BE2C (cell line): ENCODE results near the gene PDZD4.

Experiments used
- DNase-seq: peaks from one replicate; pipeline ENCODE4 v3.0.0-alpha.2; 2020
- H3K27me3 ChIP-seq: fragments of 250-450 bp; sonication (Bioruptor Pico); 2 replicates; pipeline ENCODE4 v1.5.1; 2020; ENCODE audit warnings: mild to moderate bottlenecking
- H3K36me3 ChIP-seq: fragments of 250-450 bp; sonication (Bioruptor Pico); 2 replicates; pipeline ENCODE4 v1.5.1; 2020; ENCODE audit warnings: mild to moderate bottlenecking
- H3K4me1 ChIP-seq: fragments of 250-450 bp; sonication (Bioruptor Pico); 2 replicates; pipeline ENCODE4 v1.5.1; 2020
- H3K4me3 ChIP-seq: 2 replicates; pipeline ENCODE4 v1.5.1; 2011; ENCODE audit warnings: low read depth, low read length
- H3K9me3 ChIP-seq: fragments of 250-450 bp; sonication (Bioruptor Pico); 2 replicates; pipeline ENCODE4 v1.5.1; 2020
- TF ChIP-seq, protein P1 (sequence below): IDR thresholded peaks from 2 replicates; pipeline ENCODE4 v1.5.1; 2012; ENCODE audit warnings: mild to moderate bottlenecking, low read depth, low read length

Gene PDZD4

DNA sequence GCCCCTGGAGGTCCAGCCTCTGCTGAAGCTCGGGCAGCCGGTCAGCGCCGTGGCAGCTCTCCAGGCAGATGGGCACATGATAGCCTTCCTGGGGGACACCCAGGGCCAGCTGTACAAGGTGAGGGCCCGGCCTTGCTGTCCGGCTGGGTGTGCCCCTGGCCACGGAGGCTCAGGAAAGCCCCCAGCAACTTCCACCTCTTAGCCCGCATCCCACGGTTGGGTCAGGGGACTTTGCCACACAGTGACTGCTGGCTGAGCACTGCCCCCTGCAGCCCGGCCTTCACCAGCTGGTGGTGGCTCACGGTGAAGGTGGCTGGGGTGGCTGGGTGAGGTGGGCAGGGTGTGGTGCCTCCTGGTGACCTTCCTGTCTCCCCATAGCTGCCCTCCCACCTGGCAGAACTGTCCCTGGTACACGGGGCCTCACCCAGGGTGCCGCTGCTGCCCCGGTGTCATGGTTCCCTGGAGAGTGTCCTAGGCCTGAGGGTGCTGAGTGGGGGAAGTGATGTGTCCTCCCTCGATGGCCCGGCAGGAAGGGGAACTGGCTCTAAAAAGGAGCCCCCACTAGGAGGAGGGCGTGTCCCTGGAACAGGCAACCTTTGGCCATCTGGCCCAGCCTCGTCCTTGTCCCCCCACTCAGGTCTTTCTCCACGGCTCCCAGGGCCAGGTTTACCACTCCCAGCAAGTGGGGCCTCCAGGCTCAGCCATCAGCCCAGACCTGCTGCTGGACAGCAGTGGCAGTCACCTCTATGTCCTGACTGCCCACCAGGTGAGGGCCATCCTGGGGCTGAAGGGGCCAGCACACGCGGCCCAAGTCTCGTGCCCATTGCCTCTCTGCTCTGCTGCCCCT, 61.8 kb downstream of the PDZD4 start:
- no peaks in the 10 kb centered on the region for H3K27me3 ChIP-seq
- TF ChIP-seq, protein P1, sequence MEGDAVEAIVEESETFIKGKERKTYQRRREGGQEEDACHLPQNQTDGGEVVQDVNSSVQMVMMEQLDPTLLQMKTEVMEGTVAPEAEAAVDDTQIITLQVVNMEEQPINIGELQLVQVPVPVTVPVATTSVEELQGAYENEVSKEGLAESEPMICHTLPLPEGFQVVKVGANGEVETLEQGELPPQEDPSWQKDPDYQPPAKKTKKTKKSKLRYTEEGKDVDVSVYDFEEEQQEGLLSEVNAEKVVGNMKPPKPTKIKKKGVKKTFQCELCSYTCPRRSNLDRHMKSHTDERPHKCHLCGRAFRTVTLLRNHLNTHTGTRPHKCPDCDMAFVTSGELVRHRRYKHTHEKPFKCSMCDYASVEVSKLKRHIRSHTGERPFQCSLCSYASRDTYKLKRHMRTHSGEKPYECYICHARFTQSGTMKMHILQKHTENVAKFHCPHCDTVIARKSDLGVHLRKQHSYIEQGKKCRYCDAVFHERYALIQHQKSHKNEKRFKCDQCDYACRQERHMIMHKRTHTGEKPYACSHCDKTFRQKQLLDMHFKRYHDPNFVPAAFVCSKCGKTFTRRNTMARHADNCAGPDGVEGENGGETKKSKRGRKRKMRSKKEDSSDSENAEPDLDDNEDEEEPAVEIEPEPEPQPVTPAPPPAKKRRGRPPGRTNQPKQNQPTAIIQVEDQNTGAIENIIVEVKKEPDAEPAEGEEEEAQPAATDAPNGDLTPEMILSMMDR = no peak
- no peaks in the 10 kb centered on the region for H3K9me3 ChIP-seq
- H3K4me1 ChIP-seq = peaks cover 14% of the 10 kb centered on the region
- no peaks in the 10 kb centered on the region for H3K36me3 ChIP-seq
- DNase-seq = peak; percentile 18
- H3K4me3 ChIP-seq = no peak overlapping the region

- Histone ChIP-seq H3K9me3 (no peaks in the 10 kb centered on the region), H3K36me3 (no peaks in the 10 kb centered on the region), H3K27me3 (no peaks in the 10 kb centered on the region), H3K4me3 (no peak overlapping the region), H3K4me1 (peaks cover 14% of the 10 kb centered on the region)
- no peak for DNase-seq
- TF ChIP-seq, protein P1 = no peak
Observed at GRCh38 chrX:153767674-153768055, 62.7 kb downstream of the PDZD4 start.

DNA sequence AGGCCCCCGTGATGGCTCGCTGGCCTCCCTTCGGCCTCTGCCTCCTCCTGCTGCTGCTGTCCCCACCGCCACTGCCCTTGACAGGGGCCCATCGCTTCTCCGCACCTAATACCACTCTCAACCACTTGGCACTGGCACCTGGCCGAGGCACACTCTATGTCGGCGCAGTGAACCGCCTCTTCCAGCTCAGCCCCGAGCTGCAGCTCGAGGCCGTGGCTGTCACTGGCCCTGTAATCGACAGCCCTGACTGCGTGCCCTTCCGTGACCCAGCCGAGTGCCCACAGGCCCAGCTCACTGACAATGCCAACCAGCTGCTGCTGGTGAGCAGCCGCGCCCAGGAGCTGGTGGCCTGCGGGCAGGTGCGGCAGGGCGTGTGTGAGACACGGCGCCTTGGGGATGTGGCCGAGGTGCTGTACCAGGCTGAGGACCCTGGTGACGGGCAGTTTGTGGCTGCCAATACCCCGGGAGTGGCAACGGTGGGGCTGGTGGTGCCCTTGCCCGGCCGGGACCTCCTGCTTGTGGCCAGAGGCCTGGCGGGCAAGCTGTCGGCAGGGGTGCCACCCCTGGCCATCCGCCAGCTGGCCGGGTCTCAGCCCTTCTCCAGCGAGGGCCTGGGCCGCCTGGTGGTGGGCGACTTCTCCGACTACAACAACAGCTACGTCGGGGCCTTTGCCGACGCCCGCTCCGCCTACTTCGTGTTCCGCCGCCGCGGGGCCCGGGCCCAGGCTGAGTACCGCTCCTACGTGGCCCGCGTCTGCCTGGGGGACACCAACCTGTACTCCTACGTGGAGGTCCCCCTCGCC, 63.3 kb downstream of the PDZD4 start:
- TF ChIP-seq, protein P1 = no peak
- peak; percentile 5 for DNase-seq
- H3K9me3 ChIP-seq = no peaks in the 10 kb centered on the region
- H3K4me1 ChIP-seq = peaks cover 14% of the 10 kb centered on the region
- H3K27me3 ChIP-seq = no peaks in the 10 kb centered on the region
- no peak overlapping the region for H3K4me3 ChIP-seq
- no peaks in the 10 kb centered on the region for H3K36me3 ChIP-seq

- TF ChIP-seq, protein P1 = no peak
- no peaks in the 10 kb centered on the region for H3K27me3 ChIP-seq
- peak; percentile 68 for DNase-seq
- peak overlapping the region; percentile 43 for H3K4me3 ChIP-seq
- no peaks in the 10 kb centered on the region for H3K36me3 ChIP-seq
- peaks cover 14% of the 10 kb centered on the region for H3K4me1 ChIP-seq
- H3K9me3 ChIP-seq = no peaks in the 10 kb centered on the region
Observed at GRCh38 chrX:153766098-153766817, 64.1 kb downstream of the PDZD4 start.

GRCh38 chrX:153765138-153766079, 64.9 kb downstream of the PDZD4 start:
- DNase-seq = peak; percentile 60
- Histone ChIP-seq H3K4me1 (peaks cover 14% of the 10 kb centered on the region), H3K4me3 (peak overlapping the region; percentile 43), H3K9me3 (no peaks in the 10 kb centered on the region), H3K36me3 (no peaks in the 10 kb centered on the region), H3K27me3 (no peaks in the 10 kb centered on the region)
- TF ChIP-seq, protein P1 = no peak
